Measurements from ENCODE around the gene HDDC2. TPM values are rescaled to one million over a fixed set of nuclear protein-coding genes. Genes with fewer than 3 reads are reported as not detected.

Gene HDDC2
- total and polyA plus RNA-seq, 2 of the 8 experiments (the other 6 are each of a cell fraction or from before 2014, with no cell fraction given): 89.3 to 129 TPM

- ChIA-PET CTCF (ENCODE audit: partially characterized antibody) (interaction anchor here (1.6 kb wide), 1 partner anchor 82 kb away, joined by 5 read pairs; no protein-coding TSS in a partner anchor), POLR2A (ENCODE audit: partially characterized antibody) (interaction anchor here (0.8 kb wide), 1 partner anchor 9 kb away, joined by 3 read pairs; no protein-coding TSS in a partner anchor)
- H2BK12ac ChIP-seq (ENCODE audit: low read depth, low read length): no peak overlapping the region
- no peak for DNase-seq (ENCODE audit: low read depth in 1 of 2, low spot score in 2 of 2)
- no peak overlapping the region for H3K4me3 ChIP-seq (ENCODE audit: extremely low read depth in 1 of 4, insufficient read depth in 2 of 4, low read depth in 3 of 4, low read length in 4 of 4)
- no peak overlapping the region for H3K4me2 ChIP-seq (ENCODE audit: insufficient read depth in 1 of 2, low read depth in 2 of 2, low read length in 2 of 2)
- H3K9ac ChIP-seq (replicated peaks in 1 of 4; ENCODE audit: extremely low read depth in 1 of 4, low read depth in 3 of 4, low read length in 3 of 4): no peak overlapping the region
- H3K18ac ChIP-seq (ENCODE audit: extremely low read depth, low read length): no peak overlapping the region
- no peak for FAIRE-seq
- no peak overlapping the region for H3K27ac ChIP-seq (ENCODE audit: low read depth, low read length)
- H3K56ac ChIP-seq (replicated peaks; ENCODE audit: insufficient read length, low read depth, low read length): no peak overlapping the region
- no peak overlapping the region for H3K4ac ChIP-seq (replicated peaks; ENCODE audit: insufficient read length, low read depth, low read length)
- no peak overlapping the region; the same call in 1 of the 2 replicates for H2BK5ac ChIP-seq (ENCODE audit: low read depth, low read length)
- no peak overlapping the region for H3K23ac ChIP-seq (ENCODE audit: insufficient read length)
- H4K8ac ChIP-seq (ENCODE audit: extremely low read depth, insufficient read depth, low read length): no peak overlapping the region
- no peak overlapping the region for H2BK20ac ChIP-seq (ENCODE audit: low read length)
- WGBS, 2 experiments (ENCODE audit: extremely low coverage in 1 of 2, insufficient coverage in 1 of 2, insufficient read length in 1 of 2, insufficient replicate concordance in 2 of 2, low coverage in 1 of 2, low lambda C conversion rate in 2 of 2, missing lambda C conversion rate in 1 of 2): 81% methylated on average over 7 of the region's 7 CpGs; no CpG with 5 or more reads in 1 of the 2 experiments
- H3K79me1 ChIP-seq (ENCODE audit: low read depth, low read length): no peaks in the 10 kb centered on the region
- H3K9me3 ChIP-seq (ENCODE audit: insufficient read depth in 2 of 2, low read depth in 1 of 2, low read length in 1 of 2): no peaks in the 10 kb centered on the region
- no peaks in the 10 kb centered on the region for H3K23me2 ChIP-seq (ENCODE audit: low read depth, low read length)
- H3K14ac ChIP-seq (ENCODE audit: insufficient read length): no peak overlapping the region
- H2BK120ac ChIP-seq (replicated peaks; ENCODE audit: low read depth, low read length): no peak overlapping the region
- no peaks in the 10 kb centered on the region for H4K20me1 ChIP-seq (replicated peaks in 1 of 2; ENCODE audit: control insufficient read depth in 1 of 2, insufficient read depth in 2 of 2, low read length in 2 of 2)
- no peaks in the 10 kb centered on the region for H3K27me3 ChIP-seq (replicated peaks in 1 of 4; ENCODE audit: control insufficient read depth in 3 of 4, extremely low read depth in 1 of 4, insufficient read depth in 3 of 4, low read length in 3 of 4)
- no peak overlapping the region for H4K91ac ChIP-seq (replicated peaks; ENCODE audit: insufficient read length, low read length)
- H4K5ac ChIP-seq (ENCODE audit: insufficient read length, low read depth, low read length): no peak overlapping the region
- H3K79me2 ChIP-seq (ENCODE audit: control insufficient read depth in 1 of 2, insufficient read depth in 2 of 2, low read length in 2 of 2): no peaks in the 10 kb centered on the region
- TF ChIP-seq E2F6 (IDR thresholded peaks at IDR 0.05) (no peak), BRCA1 (IDR thresholded peaks at IDR 0.05; ENCODE audit: low read depth, low read length) (no peak), RNF2 (IDR thresholded peaks at IDR 0.05; ENCODE audit: borderline replicate concordance, low read depth, low read length, missing control alignments, poor library complexity, severe bottlenecking) (no peak), SIN3A (conservative IDR thresholded peaks at IDR 0.05 in 1 of 2, IDR thresholded peaks at IDR 0.05 in 1 of 2; ENCODE audit: low read depth in 1 of 2, low read length in 2 of 2) (no peak), POLR2A (IDR thresholded peaks at IDR 0.05; ENCODE audit: control extremely low read depth in 1 of 2, low read depth in 2 of 2, low read length in 2 of 2) (no peak)
- H2AFZ ChIP-seq (ENCODE audit: low read length): no peak overlapping the region
- H3K4me1 ChIP-seq (replicated peaks in 1 of 4; ENCODE audit: control insufficient read depth in 3 of 4, insufficient read depth in 4 of 4, low read length in 3 of 4): no peaks in the 10 kb centered on the region
- H2BK15ac ChIP-seq (ENCODE audit: low read length): no peak overlapping the region
- H3K36me3 ChIP-seq (ENCODE audit: control insufficient read depth in 2 of 4, insufficient read depth in 4 of 4, low read length in 3 of 4): peaks cover 0 to 23% (median 7%) of the 10 kb centered on the region in 4 experiments; a peak in 4 of 8 replicates
- no peak overlapping the region for H2AK5ac ChIP-seq (ENCODE audit: low read depth, low read length)
These were observed 27.8 kb downstream of the HDDC2 start for GRCh38 chr6:125273965-125274364.

All from H1 (cell line).